HG03159 (cell line): ENCODE results near the gene CPNE2.

ENCODE experiments used
- ATAC-seq: cut with Tn5 transposase; IDR thresholded peaks from one replicate; pipeline ENCODE4 v1.9.1; 2021; ENCODE audit warnings: mild to moderate bottlenecking, moderate library complexity; ENCODE audit not compliant: unreplicated experiment

CPNE2 gene

GRCh38 chr16:57143149-57143921, 51.0 kb downstream of the CPNE2 start:
- no peak for ATAC-seq

GRCh38 chr16:57144027-57144426, 51.6 kb downstream of the CPNE2 start:
- ATAC-seq: no peak

- ATAC-seq: no peak
Measured at GRCh38 chr16:57145046-57146021, 53.0 kb downstream of the CPNE2 start.

GRCh38 chr16:57146040-57146647, 53.8 kb downstream of the CPNE2 start:
- no peak for ATAC-seq

GRCh38 chr16:57146735-57147134, 54.4 kb downstream of the CPNE2 start:
- ATAC-seq: no peak

- no peak for ATAC-seq
Measured at GRCh38 chr16:57147381-57148221, 55.2 kb downstream of the CPNE2 start.

GRCh38 chr16:57148481-57148880, 56.1 kb downstream of the CPNE2 start:
- no peak for ATAC-seq

- no peak for ATAC-seq
Measured at GRCh38 chr16:57149391-57149790, 57.0 kb downstream of the CPNE2 start.

- ATAC-seq: no peak
Measured at GRCh38 chr16:57150682-57151330, 58.4 kb downstream of the CPNE2 start.

GRCh38 chr16:57151369-57151768, 59.0 kb downstream of the CPNE2 start:
- ATAC-seq: no peak

- ATAC-seq: no peak
Measured at GRCh38 chr16:57152096-57153093, 60.0 kb downstream of the CPNE2 start.

GRCh38 chr16:57153841-57154240, 61.5 kb downstream of the CPNE2 start:
- no peak for ATAC-seq

GRCh38 chr16:57155702-57156350, 63.4 kb downstream of the CPNE2 start:
- no peak for ATAC-seq

- ATAC-seq: no peak
Measured at GRCh38 chr16:57156351-57156703, 63.9 kb downstream of the CPNE2 start.

GRCh38 chr16:57157533-57157932, 65.2 kb downstream of the CPNE2 start:
- ATAC-seq: no peak

- ATAC-seq: no peak
Measured at GRCh38 chr16:57159447-57159846, 67.1 kb downstream of the CPNE2 start.

GRCh38 chr16:57163842-57164241, 71.5 kb downstream of the CPNE2 start:
- no peak for ATAC-seq

GRCh38 chr16:57165483-57165882, 73.1 kb downstream of the CPNE2 start:
- ATAC-seq: no peak
